Activated T-cell treated with anti-CD3 and anti-CD28 coated beads, Interleukin-2, amount 50 U/mL, for 4 hours (primary cell): Measurements from ENCODE around the gene SLC6A16. TPM values are rescaled to one million over a fixed set of nuclear protein-coding genes. Genes with fewer than 3 reads are reported as not detected.
"Not testable (repeated sequence)": the region's sequence is repeated elsewhere in the genome, so short reads cannot be mapped to it uniquely, and the experiment has no call there.

Source experiments
- ATAC-seq, 2 donors: fragments of 200-7000 bp; cut with Tn5 transposase; one replicate each; pipeline ENCODE4 v1.10.0; 2021
- DNase-seq: peaks from one replicate; pipeline ENCODE4 v3.0.0-alpha.2; 2020
- H3K27me3 Mint-ChIP-seq: one replicate; pipeline ENCODE4 v1.8.0; 2021; ENCODE audit warnings: low read depth, mixed read lengths
- H3K36me3 Mint-ChIP-seq: one replicate; pipeline ENCODE4 v1.8.0; 2022; ENCODE audit warnings: mixed read lengths; ENCODE audit not compliant: insufficient read depth
- H3K4me1 Mint-ChIP-seq: one replicate; pipeline ENCODE4 v1.8.0; 2021; ENCODE audit warnings: low read depth, mixed read lengths
- H3K4me3 Mint-ChIP-seq: one replicate; pipeline ENCODE4 v1.8.0; 2021; ENCODE audit warnings: mild to moderate bottlenecking, moderate library complexity, mixed read lengths
- H3K9me3 Mint-ChIP-seq: one replicate; pipeline ENCODE4 v1.8.0; 2021; ENCODE audit warnings: mixed read lengths
- total RNA-seq, 3 donors: library from RNA; stranded (reverse); gene quantifications; one replicate each; pipeline ENCODE4 v1.2.1, GENCODE V29; 2021

The SLC6A16 gene
- total RNA-seq, 3 donors from 2014 or later: 0.20 to 0.92 (median 0.29) TPM

DNA sequence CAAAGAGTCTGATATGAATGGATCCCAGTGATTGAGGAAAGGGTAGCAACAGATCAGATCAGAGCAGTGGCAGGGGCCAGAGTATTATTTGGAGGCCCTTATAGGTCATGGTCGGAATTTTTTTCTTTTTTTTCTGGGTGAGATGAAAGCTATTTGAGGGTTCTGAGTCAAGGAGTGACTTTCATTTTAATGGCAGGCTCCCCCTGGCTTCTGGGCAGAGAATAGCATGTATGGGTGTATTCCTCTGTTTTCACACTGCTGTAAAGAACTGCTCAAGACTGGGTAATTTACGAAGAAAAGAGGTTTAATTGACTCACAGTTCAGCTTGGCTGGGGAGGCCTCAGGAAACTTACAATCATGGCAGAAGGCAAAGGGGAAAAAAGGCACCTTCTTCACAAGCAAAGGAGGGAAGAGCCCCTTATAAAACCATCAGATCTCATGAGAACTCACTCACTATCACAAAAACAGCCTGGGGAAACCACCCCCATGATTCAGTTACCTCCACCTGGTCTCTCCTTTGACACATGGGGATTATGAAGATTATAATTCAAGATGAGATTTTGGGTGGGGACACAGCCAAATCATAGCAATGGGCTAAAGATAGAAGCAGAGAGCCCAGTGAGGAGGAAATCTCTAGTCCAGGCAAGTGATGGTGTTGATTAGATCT lies 3.0 kb upstream of the SLC6A16 start:
- DNase-seq (peak; percentile 40), ATAC-seq (peak; percentile 16 to 27)
- peaks cover 15% of the 10 kb centered on the region for H3K36me3 Mint-ChIP-seq
- no peaks in the 10 kb centered on the region for H3K27me3 Mint-ChIP-seq
- peaks cover 50% of the 10 kb centered on the region for H3K4me1 Mint-ChIP-seq
- no peaks in the 10 kb centered on the region for H3K9me3 Mint-ChIP-seq
- no peak overlapping the region for H3K4me3 Mint-ChIP-seq

GRCh38 chr19:49326165-49326704 lies 1.2 kb upstream of the SLC6A16 start:
- H3K4me3 Mint-ChIP-seq: no peak overlapping the region
- H3K9me3 Mint-ChIP-seq: no peaks in the 10 kb centered on the region
- no peaks in the 10 kb centered on the region for H3K27me3 Mint-ChIP-seq
- peaks cover 15% of the 10 kb centered on the region for H3K36me3 Mint-ChIP-seq
- DNase-seq (no peak), ATAC-seq (no peak)
- peaks cover 32% of the 10 kb centered on the region for H3K4me1 Mint-ChIP-seq

DNA sequence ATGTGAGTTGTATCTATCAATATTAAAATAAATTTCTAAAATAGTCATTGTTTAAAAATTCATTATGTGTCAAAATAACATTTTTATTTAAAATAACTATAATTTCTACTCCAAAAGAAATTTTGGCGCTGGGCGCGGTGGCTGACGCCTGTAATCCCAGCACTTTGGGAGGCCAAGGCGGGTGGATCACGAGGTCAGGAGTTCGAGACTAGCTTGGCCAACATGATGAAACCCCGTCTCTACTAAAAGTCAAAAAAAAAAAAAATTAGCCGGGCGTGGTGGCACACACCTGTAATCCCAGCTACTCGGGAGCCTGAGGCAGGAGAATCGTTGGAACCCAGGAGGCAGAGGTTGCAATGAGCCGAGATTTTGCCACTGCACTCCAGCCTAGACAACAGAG lies 765 bp upstream of the SLC6A16 start:
- H3K36me3 Mint-ChIP-seq: peaks cover 15% of the 10 kb centered on the region
- H3K27me3 Mint-ChIP-seq, ATAC-seq, H3K9me3 Mint-ChIP-seq, H3K4me3 Mint-ChIP-seq, DNase-seq: not testable (repeated sequence)
- H3K4me1 Mint-ChIP-seq: peaks cover 31% of the 10 kb centered on the region

GRCh38 chr19:49318296-49318695 lies 6.7 kb downstream of the SLC6A16 start:
- peaks cover 10% of the 10 kb centered on the region for H3K9me3 Mint-ChIP-seq

DNA sequence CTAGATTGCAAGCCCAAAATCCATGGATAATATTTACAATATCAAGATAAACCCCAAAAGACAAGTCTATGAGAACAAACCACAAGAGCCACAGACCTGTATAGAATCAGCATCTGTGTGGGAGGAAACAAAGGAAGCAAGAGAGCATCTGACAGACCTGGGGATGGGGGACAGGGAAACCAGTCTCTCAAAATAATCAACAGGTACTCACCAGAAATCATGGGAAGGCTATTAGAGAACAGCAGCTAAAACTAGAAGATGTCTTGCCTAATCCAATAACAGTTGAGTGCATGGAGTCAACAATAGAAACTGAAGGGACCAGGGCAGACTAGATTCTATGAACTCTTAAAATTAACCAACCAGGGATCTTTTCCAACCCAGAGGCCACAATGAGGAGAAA lies 8.7 kb downstream of the SLC6A16 start:
- Mint-ChIP-seq H3K27me3 (no peaks in the 10 kb centered on the region), H3K4me1 (peaks cover 7% of the 10 kb centered on the region), H3K4me3 (no peak overlapping the region), H3K36me3 (peaks cover 33% of the 10 kb centered on the region), H3K9me3 (peaks cover 10% of the 10 kb centered on the region)
- ATAC-seq (no peak), DNase-seq (no peak)

More at GRCh38 chr19:49318296-49318695, 6.7 kb downstream of the SLC6A16 start:
- ATAC-seq: no peak
- Mint-ChIP-seq H3K27me3 (no peaks in the 10 kb centered on the region), H3K4me3 (no peak overlapping the region), H3K36me3 (peaks cover 27% of the 10 kb centered on the region), H3K4me1 (peaks cover 7% of the 10 kb centered on the region)
- DNase-seq: no peak

DNA sequence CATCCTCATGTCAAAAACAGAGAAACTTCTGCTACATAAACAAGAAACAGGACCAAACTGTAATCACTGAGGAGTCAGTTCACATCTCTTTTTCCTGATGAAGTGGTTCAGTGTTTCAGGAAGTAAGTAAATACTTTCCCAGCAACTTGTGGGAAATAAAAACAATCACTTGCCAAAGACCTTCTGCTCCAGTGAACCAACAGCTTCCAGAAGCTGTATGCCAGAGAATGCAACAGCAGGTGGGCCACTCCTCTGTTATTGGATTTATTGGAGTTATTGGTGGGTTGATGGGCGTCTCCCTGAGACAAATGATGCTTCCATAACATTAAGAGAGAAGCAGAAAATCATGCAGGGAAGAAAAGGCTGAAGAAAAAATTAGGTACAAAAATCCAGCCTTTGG lies 9.9 kb downstream of the SLC6A16 start:
- Mint-ChIP-seq H3K4me1 (peaks cover 7% of the 10 kb centered on the region), H3K27me3 (no peaks in the 10 kb centered on the region), H3K9me3 (peaks cover 10% of the 10 kb centered on the region), H3K4me3 (no peak overlapping the region), H3K36me3 (peaks cover 44% of the 10 kb centered on the region)
- DNase-seq: no peak
- ATAC-seq: no peak

DNA sequence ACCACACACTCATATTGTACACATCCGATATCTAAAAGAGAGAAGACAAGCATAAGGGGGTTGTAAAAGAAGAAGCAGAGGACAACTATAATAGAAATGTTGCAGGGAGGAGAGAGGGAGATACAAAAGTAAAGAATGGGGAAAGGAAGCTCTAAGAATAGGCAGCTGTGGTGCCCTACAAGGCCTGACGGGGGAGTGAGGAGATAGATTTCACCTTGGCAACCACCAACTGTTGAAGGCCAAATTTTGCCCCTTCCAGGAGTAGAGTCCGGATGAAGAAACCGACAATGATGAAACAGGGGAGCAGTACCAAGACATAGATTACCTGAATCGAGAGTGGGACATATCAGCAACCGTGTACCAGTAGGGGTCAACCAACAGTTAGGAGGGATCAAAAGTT lies 15.9 kb downstream of the SLC6A16 start:
- Mint-ChIP-seq H3K27me3 (no peaks in the 10 kb centered on the region), H3K9me3 (no peaks in the 10 kb centered on the region), H3K4me3 (no peak overlapping the region), H3K4me1 (no peaks in the 10 kb centered on the region), H3K36me3 (peaks cover 25% of the 10 kb centered on the region)
- ATAC-seq (no peak), DNase-seq (no peak)

GRCh38 chr19:49306734-49307133 lies 18.3 kb downstream of the SLC6A16 start:
- not testable (repeated sequence) for H3K27me3 Mint-ChIP-seq, H3K9me3 Mint-ChIP-seq, DNase-seq, H3K4me3 Mint-ChIP-seq, ATAC-seq, H3K4me1 Mint-ChIP-seq
- H3K36me3 Mint-ChIP-seq: peaks cover 26% of the 10 kb centered on the region

DNA sequence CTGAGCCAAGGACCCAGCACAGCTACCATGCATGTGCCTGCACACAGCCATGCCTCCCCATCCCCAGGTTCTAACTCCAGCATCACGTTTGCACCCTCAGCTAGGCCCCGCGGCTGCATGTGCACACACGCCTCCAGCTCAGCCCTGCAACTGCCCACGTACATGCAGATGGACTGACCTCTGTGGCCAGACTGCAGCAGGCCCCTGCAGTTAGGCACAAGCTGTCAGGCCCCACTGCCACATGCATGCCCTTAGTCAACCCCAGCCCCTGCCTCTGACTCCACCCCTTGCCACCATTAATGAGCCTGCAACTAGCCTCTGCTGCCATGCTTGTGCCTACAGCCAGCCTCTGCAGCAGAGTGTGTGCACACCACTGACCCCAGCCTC lies 23.1 kb downstream of the SLC6A16 start:
- peaks cover 8% of the 10 kb centered on the region for H3K9me3 Mint-ChIP-seq
- no peak for ATAC-seq
- peaks cover 5% of the 10 kb centered on the region for H3K4me1 Mint-ChIP-seq
- H3K4me3 Mint-ChIP-seq: no peak overlapping the region
- no peak for DNase-seq
- H3K36me3 Mint-ChIP-seq: peaks cover 6% of the 10 kb centered on the region
- H3K27me3 Mint-ChIP-seq: no peaks in the 10 kb centered on the region

- peaks cover 5% of the 10 kb centered on the region for H3K4me1 Mint-ChIP-seq
- peak; percentile 77 for DNase-seq
- no peaks in the 10 kb centered on the region for H3K27me3 Mint-ChIP-seq
- no peak overlapping the region for H3K4me3 Mint-ChIP-seq
- peaks cover 6% of the 10 kb centered on the region for H3K36me3 Mint-ChIP-seq
- ATAC-seq: peak; percentile 97 to 100
- peaks cover 8% of the 10 kb centered on the region for H3K9me3 Mint-ChIP-seq
Observed at GRCh38 chr19:49301165-49301865, 23.7 kb downstream of the SLC6A16 start.

DNA sequence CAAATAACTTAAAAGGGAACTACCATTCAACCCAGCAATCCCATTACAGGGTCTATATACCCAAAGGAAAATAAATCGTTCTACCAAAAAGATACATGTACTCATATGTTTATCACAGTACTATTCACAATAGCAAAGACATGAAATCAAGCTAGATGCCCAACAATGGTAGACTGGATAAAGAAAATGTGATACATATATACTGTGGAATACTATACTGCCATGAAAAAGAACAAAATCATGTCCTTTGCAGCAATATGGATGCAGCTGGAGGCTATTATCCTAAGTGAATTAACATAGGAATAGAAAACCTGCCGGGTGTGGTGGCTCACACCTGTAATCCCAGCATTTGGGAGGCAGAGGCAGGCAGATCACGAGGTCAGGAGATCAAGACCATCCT lies 26.3 kb downstream of the SLC6A16 start:
- DNase-seq, H3K4me1 Mint-ChIP-seq, H3K27me3 Mint-ChIP-seq, H3K9me3 Mint-ChIP-seq, H3K4me3 Mint-ChIP-seq, ATAC-seq, H3K36me3 Mint-ChIP-seq: not testable (repeated sequence)

DNA sequence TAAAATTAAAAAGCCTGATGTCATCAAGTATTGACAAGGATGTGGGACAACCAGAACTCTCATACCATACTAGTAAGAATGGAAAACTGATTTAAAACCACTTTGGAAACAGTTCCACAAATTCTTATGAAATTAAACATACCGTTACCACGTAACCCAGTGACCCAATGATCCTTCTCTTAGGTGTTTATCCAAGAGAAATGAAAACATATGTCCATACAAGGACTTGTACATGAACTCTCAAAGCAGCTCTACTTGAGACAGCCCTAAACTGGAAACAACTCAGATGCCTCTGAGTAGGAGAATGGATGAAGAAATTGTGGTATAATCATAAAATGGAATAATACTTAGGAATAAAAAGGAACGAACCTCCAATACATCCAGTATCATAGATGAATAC lies 27.6 kb downstream of the SLC6A16 start:
- ATAC-seq: no peak

DNA sequence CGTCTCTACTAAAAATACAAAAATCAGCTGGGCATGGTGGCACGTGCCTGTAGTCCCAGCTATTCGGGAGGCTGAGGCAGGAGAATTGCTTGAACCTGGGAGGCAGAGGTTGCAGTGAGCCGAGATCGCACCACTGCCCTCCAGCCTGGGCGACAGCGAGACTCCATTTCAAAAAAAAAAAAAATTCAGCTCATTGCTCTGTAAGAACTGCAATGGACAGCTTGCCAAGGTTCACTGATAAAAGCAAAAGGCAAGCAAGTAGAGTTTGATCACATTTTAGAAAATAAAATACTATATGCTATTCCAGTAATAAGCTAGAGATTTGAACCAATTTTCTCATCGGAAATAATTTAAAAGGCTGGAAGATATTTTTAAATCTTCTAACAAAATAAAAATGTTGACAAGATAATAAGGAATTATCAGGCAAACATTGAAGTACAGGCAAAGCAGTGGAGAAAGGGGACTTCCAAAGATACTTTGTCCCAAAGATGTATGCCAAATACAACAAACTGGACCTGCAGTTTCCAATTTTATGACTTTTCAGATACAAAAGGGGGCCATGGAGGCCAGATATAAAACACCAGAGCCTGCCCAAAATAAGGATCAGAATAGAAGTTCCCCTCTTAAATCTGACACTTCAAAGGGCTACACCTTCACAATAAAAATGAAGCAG lies 29.6 kb downstream of the SLC6A16 start:
- Mint-ChIP-seq H3K4me3 (no peak overlapping the region), H3K9me3 (no peaks in the 10 kb centered on the region), H3K27me3 (no peaks in the 10 kb centered on the region), H3K4me1 (peaks cover under 1% of the 10 kb centered on the region), H3K36me3 (peaks cover 3% of the 10 kb centered on the region)
- no peak for ATAC-seq
- no peak for DNase-seq

More for the DNA sequence above, 27.6 kb downstream of the SLC6A16 start:
- peaks cover 3% of the 10 kb centered on the region for H3K36me3 Mint-ChIP-seq
- no peak overlapping the region for H3K4me3 Mint-ChIP-seq
- no peak for DNase-seq
- H3K9me3 Mint-ChIP-seq: peaks cover under 1% of the 10 kb centered on the region
- H3K27me3 Mint-ChIP-seq: no peaks in the 10 kb centered on the region
- peaks cover 5% of the 10 kb centered on the region for H3K4me1 Mint-ChIP-seq

GRCh38 chr19:49294401-49294800 lies 30.6 kb downstream of the SLC6A16 start:
- Mint-ChIP-seq H3K9me3 (no peaks in the 10 kb centered on the region), H3K4me3 (no peak overlapping the region), H3K27me3 (no peaks in the 10 kb centered on the region), H3K36me3 (peaks cover 3% of the 10 kb centered on the region), H3K4me1 (no peaks in the 10 kb centered on the region)
- no peak for DNase-seq
- ATAC-seq: no peak
